DMS 273 (cell line): ENCODE results near the gene ATP6V1B1.

Experiments used
- DNase-seq: peaks from one replicate; lab custom pipeline; 2025; ENCODE audit not compliant: unreplicated experiment; lab: John Stamatoyannopoulos, UW

ATP6V1B1 gene

GRCh38 chr2:70943205-70943871, 7.6 kb downstream of the ATP6V1B1 start:
- DNase-seq, result no peak

GRCh38 chr2:70944111-70944690, 8.5 kb downstream of the ATP6V1B1 start:
- DNase-seq, result no peak

DNA sequence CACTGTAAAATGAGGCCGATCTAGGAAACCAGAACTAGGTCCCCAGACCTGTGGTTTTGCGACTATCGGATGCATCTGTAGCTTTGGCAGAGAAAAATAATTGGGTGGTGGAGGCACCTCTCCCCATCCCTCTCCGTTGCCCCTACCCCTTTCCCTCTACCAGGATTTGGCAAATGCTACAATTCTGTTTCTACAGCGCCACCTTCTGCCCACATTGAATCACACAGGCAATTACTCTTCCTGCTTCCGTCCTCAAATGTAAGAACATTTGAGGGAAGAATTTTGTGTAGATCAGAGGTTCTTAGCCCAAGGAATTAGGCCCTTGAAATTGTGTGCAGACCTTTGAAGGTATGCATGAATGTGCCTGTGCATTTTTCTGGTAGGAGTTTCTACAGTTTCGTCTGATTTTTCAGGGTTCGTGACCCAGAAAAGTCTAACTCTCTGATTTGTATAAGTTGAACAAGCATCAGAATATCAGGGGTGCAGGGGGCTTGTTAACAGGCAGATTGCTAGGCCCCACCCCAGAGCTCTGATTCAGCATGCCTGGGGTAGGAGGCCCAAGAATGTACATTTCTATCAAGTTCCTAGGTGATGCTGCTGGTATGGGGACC, 11.2 kb downstream of the ATP6V1B1 start:
- DNase-seq, result peak; percentile 85

GRCh38 chr2:70947556-70948184, 12.0 kb downstream of the ATP6V1B1 start:
- no peak for DNase-seq

- DNase-seq, result peak; percentile 93
Observed at GRCh38 chr2:70948337-70949003, 12.8 kb downstream of the ATP6V1B1 start.

GRCh38 chr2:70949086-70949485, 13.4 kb downstream of the ATP6V1B1 start:
- no peak for DNase-seq

DNA sequence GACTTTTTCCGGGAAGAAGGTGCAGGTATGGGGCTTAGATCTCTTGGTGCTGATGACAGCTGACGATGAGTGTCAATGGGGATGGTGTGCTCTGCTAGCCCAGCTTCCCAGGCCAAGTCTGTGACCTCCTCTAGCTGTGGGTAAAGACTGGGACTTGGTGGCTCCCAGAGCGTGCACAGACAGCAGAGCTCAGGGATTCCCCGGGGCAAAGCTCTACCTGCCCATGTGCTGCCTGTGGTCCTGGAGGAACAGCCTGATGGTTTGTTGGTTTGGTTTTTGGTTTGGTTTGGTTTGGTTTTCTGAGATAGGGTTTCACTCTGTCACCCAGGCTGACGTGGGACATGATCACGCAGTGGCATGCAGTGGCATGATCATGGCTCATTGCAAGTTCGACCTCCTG, 19.2 kb downstream of the ATP6V1B1 start:
- DNase-seq, result no peak

GRCh38 chr2:70956141-70956540, 20.4 kb downstream of the ATP6V1B1 start:
- no peak for DNase-seq

DNA sequence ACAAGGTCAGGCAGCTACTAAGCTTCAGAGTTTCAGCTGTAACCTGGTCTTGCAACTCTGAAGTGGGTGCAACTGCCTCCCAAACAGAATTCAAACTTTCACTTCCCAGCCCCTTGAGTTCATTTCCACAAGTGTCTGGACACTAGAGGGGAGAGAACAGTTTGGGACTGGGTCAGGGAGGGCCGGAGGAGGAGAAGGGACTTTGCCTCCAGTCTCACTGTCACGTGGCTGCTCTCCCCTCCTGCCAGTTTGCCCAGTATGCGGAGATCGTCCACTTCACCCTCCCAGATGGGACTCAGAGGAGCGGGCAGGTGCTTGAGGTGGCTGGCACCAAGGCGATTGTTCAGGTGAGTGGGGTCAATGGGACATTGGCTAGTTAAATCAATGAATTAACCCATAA, 22.1 kb downstream of the ATP6V1B1 start:
- DNase-seq, result no peak

DNA sequence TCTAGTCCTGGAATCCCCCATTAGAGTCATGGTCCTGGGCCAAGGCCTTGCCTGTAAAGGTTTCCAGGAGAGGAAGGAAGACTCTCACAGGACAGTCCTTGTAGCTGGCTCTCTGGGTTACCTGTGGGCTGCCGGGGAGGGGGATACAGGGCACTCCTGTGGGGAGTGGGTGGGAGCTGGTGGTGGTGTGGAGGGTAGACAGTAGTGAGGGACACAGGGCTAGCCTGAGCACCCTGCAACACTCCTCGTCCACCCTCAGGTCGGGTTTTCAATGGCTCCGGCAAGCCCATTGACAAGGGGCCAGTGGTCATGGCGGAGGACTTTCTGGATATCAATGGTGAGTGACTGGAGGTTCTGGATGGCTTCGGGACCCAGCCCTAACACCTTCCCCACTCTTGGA, 23.1 kb downstream of the ATP6V1B1 start:
- no peak for DNase-seq

- no peak for DNase-seq
Observed at GRCh38 chr2:70959271-70959761, 23.6 kb downstream of the ATP6V1B1 start.

GRCh38 chr2:70959851-70960832, 24.4 kb downstream of the ATP6V1B1 start:
- DNase-seq, result peak; percentile 26

- DNase-seq, result no peak
Observed at GRCh38 chr2:70960833-70961647, 25.3 kb downstream of the ATP6V1B1 start.

DNA sequence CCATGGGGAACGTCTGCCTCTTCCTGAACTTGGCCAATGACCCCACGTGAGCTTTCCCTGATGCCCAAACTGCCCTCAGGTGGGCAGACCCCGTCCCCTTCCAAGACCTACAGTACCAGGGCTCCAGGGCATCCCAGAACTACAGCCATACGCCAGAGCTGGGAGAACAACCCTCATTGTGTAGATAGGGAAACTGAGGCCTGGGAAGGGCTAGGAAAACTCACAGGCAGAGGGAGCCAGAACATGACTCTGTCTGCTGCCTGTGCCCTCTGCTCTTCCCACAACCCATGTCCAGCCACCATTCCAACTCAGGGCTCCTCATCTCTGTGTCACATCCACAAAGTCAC, 25.9 kb downstream of the ATP6V1B1 start:
- no peak for DNase-seq

DNA sequence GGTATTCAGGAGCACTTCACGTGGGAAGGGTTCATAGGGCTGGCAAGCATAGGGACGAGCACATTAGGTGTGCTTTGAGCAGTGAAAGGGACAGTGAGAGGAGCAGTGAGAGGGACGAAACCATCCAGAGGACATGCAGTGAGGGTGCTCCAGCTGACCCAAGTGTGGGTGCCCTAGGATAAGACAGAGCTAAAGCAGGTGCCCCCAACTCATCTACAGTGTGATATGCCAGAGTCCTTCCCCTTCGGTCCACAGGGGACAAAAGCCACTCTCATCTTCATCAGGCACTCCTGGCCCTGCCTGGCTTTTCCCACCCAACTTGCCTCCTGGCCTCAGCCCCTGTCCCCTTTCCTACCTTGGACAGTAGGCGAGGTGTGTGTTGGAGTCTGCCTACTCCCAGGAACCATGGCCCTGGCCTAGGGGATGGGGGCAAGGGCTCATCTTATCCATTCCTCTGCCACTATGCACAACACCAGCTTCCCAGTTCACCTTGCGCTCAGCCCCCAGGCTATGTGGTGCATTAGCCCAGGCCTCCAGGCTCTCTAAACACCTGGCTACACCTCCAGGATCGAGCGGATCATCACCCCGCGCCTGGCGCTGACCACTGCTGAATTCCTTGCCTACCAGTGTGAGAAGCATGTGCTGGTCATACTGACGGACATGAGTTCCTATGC, 26.6 kb downstream of the ATP6V1B1 start:
- no peak for DNase-seq

DNA sequence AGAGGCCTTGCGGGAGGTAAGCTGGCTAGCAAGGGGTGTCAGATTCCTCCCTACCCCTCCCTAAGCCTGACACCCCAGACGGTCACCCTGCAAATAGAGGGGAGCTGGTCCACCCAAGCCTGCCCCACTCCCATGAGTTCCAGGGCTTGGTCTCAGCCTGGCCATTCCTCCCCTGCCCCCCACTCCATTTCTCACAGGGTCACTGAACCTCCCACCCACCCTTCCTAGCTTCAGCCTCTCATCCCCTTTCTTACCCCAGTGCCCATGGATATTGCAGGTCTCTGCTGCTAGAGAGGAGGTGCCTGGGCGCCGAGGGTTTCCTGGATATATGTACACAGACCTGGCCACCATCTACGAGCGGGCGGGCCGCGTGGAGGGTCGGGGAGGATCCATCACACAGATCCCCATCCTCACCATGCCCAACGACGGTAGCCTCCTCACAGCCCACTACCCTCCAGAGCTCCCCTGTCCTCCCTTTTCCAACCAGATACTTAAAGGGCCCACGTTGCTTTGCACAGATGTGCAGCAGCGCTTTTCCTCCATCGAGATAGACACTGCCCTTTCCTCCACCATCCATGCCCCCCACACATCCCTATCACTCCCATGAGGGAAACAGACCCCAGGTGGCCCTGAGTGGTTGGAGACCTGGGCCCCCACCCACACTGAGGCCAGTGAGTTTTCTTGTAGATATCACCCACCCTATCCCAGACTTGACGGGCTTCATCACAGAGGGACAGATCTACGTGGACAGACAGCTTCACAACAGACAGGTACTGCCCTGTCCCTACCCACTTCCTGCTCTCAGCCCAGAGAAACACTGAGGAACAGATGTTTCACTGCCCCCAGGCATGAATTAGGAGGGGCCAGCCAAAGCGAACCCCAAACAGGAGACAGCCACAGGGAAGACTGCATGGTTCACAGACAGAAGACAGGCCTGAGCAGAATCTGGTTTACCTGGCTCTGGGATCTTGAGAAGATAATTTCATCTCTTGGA, 27.5 kb downstream of the ATP6V1B1 start:
- DNase-seq, result no peak

GRCh38 chr2:70964133-70964532, 28.4 kb downstream of the ATP6V1B1 start:
- DNase-seq, result no peak
